NCI-H1092 treated with DMSO at 0.1 percent for 48 hours (cell line): ENCODE data around the gene IPO11.
"Not testable (repeated sequence)": the region's sequence is repeated elsewhere in the genome, so short reads cannot be mapped to it uniquely, and the experiment has no call there.

Experiments
- DNase-seq: peaks from one replicate; lab custom pipeline; 2025; lab: John Stamatoyannopoulos, UW

Gene IPO11

GRCh38 chr5:62600560-62601252, 188.1 kb downstream of the IPO11 start:
- DNase-seq = no peak

DNA sequence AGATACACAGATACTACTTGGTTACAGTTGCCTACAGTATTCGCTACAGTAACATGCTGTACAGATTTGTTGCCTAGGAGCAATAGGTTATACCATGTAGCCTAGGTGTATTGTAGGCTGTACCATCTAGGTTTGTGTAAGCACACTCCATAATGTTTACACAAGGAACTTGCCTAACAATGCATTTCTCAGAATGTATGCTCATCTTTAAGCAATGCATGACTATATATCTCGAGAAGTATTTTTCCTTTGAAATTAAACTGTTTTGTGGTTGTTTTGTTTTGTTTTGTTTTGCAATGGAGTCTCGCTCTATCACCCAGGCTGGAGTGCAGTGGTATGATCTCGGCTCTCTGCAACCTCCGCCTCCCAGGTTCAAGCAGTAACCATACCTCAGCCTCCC, 191.4 kb downstream of the IPO11 start:
- no peak for DNase-seq

DNA sequence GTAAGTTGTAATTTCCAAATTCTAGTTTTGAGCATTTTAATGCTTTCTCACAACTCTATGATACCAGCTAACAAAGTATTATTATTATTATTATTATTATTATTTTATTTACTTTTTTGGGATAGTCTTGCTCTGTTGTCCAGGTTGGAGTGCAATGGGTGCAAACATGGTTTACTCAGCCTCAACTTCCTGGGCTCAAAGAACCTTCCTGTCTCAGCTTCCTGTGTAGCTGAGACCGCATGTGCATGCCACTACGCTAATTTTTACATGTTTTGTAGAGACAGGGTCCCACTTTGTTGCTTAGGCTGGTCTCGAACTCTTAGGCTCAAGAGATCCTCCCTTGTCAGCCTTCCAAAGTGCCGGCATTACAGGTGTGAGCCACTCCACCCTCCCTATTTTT, 193.1 kb downstream of the IPO11 start:
- DNase-seq = no peak

- DNase-seq = no peak
Observed at GRCh38 chr5:62606878-62607277, 194.3 kb downstream of the IPO11 start.

DNA sequence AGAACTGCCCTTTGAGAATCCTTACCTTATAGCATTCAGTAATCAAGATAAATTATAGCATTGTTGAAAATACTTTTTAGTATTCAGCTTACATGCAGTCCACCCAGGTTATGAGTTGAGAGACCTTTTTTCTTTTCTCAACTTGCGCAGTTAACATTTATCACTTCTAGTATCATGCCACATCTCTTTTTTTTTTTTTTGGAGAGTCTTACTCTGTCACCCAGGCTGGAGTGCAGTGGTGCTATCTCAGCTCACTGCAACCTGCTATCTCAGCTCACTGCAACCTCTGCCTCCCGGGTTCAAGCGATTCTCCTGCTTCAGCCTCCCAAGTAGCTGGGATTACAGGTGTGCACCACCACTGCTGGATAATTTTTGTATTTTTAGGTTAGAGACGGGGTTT, 195.1 kb downstream of the IPO11 start:
- no peak for DNase-seq

- DNase-seq = no peak
Observed at GRCh38 chr5:62608529-62609511, 196.3 kb downstream of the IPO11 start.

DNA sequence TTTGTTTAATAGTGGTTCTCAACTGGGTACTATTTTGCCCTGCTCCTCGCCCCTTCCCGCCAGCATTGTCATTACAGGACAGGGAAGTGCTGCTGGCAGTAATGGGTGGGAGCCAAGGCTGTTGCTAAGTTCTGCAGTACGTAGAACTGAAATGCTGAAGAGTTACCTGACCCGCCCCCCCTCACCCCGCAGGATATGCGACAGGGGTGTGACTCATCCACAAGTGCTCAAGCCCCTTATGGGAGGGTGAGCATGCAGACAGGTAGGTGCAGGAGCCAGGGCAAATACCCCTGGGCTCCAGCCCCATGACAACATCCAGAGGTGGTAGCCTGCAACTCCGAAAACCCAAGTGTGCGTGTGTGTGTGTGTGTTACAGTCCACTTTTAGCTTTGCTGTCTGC, 201.8 kb downstream of the IPO11 start:
- DNase-seq = no peak

GRCh38 chr5:62616615-62617277, 204.2 kb downstream of the IPO11 start:
- no peak for DNase-seq

DNA sequence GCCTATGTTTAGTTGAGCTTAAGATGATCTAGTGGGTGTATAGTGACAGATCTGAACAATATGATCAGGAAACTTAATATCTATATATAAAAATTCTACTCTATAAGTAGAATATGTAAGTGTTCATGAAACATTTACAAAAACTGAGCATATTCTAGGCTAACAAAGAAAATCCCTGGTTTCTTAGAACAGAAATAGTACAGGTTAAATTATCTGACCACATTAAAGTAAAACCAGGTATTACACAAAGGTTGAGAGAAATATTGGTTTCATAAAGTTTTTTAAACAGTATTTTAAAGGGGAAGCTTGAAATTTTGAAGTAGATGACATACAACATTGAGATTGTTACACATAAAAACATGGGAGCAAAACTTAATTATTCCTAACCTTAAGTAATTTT, 205.4 kb downstream of the IPO11 start:
- DNase-seq = no peak

- no peak for DNase-seq
Observed at GRCh38 chr5:62620761-62621160, 208.2 kb downstream of the IPO11 start.

DNA sequence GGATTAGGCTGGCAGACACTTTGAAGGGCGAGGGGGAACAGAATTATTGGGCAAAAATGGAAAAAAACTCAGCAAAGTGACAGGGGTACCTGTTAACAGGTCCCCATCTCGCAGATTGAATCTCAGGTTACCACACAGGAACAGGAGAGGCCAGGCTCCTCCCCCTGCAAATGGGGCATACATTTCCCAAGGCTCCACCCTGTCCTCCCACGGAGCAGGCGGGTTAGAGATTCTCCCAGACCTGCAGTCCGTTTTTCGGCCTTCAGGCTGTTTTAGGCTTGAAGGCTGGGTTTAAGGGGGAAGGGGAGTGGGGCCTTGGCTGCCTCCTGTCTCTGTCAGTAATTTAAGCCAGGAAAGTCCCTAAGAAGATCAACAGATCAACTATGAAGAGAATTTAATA, 208.7 kb downstream of the IPO11 start:
- DNase-seq = no peak

GRCh38 chr5:62623271-62623670, 210.7 kb downstream of the IPO11 start:
- no peak for DNase-seq

DNA sequence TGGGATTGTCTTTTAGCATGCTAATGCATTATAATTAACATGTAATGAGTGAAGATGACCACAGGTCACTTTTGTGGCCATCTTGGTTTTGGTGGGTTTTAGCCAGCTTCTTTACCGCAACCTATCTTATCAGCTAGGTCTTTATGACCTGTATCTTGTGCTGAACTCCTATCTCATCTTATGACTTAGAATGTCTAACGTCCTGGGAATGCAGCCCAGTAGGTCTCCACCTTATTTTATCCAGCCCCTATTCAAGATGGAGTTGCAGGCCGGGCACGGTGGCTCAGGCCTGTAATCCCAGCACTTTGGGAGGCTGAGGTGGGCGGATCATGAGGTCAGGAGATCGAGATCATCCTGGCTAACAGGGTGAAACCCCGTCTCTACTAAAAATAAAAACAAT, 211.9 kb downstream of the IPO11 start:
- not testable (repeated sequence) for DNase-seq

DNA sequence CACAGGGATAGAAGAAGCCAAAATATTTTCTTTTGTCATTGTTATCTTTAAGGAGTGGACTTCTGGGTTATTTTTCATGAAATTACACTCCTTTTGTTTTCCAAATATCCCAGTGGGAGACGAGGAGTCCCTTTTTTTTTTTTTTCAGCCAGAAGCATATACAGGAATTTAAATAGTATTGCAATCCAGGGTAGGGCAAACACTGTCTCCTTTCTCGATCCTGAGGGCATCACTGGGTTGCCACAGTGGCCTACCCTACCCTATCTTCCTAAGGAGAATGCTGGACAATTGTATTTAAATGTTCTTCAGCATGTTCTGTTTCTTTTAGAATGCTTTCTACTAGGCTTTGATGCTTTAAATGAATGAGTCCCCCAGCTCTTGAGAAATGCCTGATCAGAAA, 214.0 kb downstream of the IPO11 start:
- no peak for DNase-seq

DNA sequence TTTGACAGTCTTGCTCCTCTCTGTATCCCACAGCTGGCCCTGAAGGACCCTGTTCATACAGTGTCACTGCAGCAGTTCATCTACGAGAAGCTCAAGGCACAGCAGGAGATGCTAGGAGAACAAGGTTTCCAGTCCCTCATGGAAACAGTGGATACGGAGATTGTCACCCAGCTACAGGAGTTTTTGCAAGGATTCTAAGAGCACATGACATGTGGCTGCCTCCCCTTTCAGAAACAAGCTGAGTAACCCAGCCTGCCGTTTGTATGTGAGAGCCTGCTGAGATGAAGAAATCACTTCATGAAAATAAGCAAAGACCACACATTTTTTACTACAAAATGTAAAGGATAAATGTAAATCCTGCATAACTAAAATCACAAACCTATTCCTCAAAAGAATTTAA, 214.6 kb downstream of the IPO11 start:
- DNase-seq = no peak

DNA sequence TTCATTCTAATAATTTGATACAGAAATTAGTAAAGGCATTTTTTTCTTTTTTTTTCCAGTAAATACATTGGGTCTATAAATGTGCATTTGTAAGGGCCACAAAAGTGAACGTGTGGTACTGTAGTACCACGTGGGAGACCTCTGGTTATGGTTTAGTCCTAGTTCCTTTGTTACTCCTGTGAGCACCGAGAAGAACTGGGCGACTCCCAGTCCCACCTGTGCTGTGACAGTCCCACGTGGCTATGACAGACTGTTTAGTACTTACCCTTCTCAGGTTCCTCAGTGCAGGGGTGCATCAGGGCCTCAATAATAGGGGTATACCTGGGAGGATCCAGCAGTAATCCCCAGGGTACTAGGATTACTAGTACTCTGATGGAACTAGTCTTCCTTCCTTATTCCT, 215.3 kb downstream of the IPO11 start:
- DNase-seq = no peak

GRCh38 chr5:62631909-62632580, 219.5 kb downstream of the IPO11 start:
- no peak for DNase-seq

- no peak for DNase-seq
Observed at GRCh38 chr5:62633243-62633642, 220.7 kb downstream of the IPO11 start.

GRCh38 chr5:62640446-62640845, 227.9 kb downstream of the IPO11 start:
- DNase-seq = no peak

GRCh38 chr5:62642468-62642867, 229.9 kb downstream of the IPO11 start:
- DNase-seq = no peak

DNA sequence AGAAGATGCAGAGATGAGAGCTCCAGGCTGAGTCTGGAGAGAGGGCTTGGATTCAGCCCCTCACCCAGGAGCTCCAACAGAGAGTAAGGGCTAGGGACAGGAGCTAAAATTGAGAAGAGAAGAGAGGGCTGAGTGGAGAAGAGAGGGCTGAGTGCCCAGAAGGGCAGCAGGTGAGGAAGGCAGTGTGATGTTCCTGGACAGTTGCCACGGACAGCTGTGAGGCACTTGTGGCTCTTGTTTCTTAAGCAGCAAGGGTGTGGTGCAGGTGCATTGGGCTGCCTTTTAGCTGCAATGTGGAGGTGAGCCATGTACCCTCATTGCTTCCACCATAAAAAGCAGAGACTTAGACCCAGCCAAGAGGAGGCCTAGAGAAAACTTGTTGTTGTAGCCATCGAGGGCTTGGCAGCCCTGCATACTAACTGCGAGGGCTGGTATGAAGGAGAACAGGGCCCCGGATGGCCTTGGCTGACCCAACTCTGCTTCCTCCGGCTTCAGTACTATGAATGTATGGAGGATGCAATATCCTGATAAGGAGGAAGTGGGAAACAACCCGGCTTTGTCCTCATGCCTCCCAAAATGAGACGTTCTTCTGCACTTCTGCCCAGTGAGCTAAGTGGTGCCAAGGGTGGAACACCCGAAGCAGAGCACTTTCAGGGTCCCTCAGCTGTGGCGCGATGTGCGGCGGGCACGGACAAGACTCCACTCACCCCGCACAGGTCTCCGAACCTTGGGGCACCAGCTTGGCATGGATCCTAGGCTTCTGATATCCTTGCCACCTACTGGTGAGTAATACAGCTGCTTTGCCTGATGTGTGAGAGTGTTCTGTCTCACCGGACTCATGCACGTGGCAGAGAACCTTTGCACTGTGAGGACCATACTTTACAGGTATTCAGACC, 231.2 kb downstream of the IPO11 start:
- DNase-seq = peak; percentile 28
